G401.6 (cell line): ENCODE results near the gene ASB4.
A peak's percentile ranks its signal among the peaks of the same experiment; 100 is the strongest.
"Not testable (repeated sequence)": the region's sequence is repeated elsewhere in the genome, so short reads cannot be mapped to it uniquely, and the experiment has no call there.

Experiments used
- FAIRE-seq: peaks from 2 replicates; lab custom pipeline; 2012; peaks lifted over from hg19 to GRCh38; lab: Jason Lieb, UNC

Gene ASB4

GRCh38 chr7:95479992-95480624 lies 5.6 kb upstream of the ASB4 start:
- no peak for FAIRE-seq

- FAIRE-seq: no peak
These were observed 4.2 kb upstream of the ASB4 start for GRCh38 chr7:95481271-95482165.

- no peak for FAIRE-seq
These were observed 3.3 kb upstream of the ASB4 start for GRCh38 chr7:95482424-95482823.

GRCh38 chr7:95490231-95490762 lies 4.6 kb downstream of the ASB4 start:
- FAIRE-seq: no peak

- FAIRE-seq: no peak
These were observed 5.5 kb downstream of the ASB4 start for GRCh38 chr7:95491201-95491600.

- no peak for FAIRE-seq
These were observed 6.0 kb downstream of the ASB4 start for GRCh38 chr7:95491634-95492314.

- FAIRE-seq: no peak
These were observed 7.5 kb downstream of the ASB4 start for GRCh38 chr7:95493247-95493646.

GRCh38 chr7:95493844-95494243 lies 8.1 kb downstream of the ASB4 start:
- FAIRE-seq: no peak

GRCh38 chr7:95501261-95501832 lies 15.6 kb downstream of the ASB4 start:
- no peak for FAIRE-seq

GRCh38 chr7:95502403-95502802 lies 16.7 kb downstream of the ASB4 start:
- no peak for FAIRE-seq

- FAIRE-seq: no peak
These were observed 17.8 kb downstream of the ASB4 start for GRCh38 chr7:95503271-95504131.

- not testable (repeated sequence) for FAIRE-seq
These were observed 18.4 kb downstream of the ASB4 start for GRCh38 chr7:95504132-95504588.

- no peak for FAIRE-seq
These were observed 23.0 kb downstream of the ASB4 start for GRCh38 chr7:95508780-95509179.

- no peak for FAIRE-seq
These were observed 23.5 kb downstream of the ASB4 start for GRCh38 chr7:95509199-95509598.

GRCh38 chr7:95511716-95512260 lies 26.0 kb downstream of the ASB4 start:
- peak; percentile 31 for FAIRE-seq

GRCh38 chr7:95517458-95517857 lies 31.7 kb downstream of the ASB4 start:
- FAIRE-seq: no peak

GRCh38 chr7:95517870-95518269 lies 32.1 kb downstream of the ASB4 start:
- no peak for FAIRE-seq

GRCh38 chr7:95520136-95520535 lies 34.4 kb downstream of the ASB4 start:
- no peak for FAIRE-seq

GRCh38 chr7:95525503-95525902 lies 39.8 kb downstream of the ASB4 start:
- FAIRE-seq: no peak

- no peak for FAIRE-seq
These were observed 40.5 kb downstream of the ASB4 start for GRCh38 chr7:95526128-95526738.
